HG03097 (cell line): ENCODE results near the gene SPINT2.
"Not testable (repeated sequence)": the region's sequence is repeated elsewhere in the genome, so short reads cannot be mapped to it uniquely, and the experiment has no call there.

ENCODE experiments used
- ATAC-seq: cut with Tn5 transposase; IDR thresholded peaks from one replicate; pipeline ENCODE4 v1.9.1; 2021; ENCODE audit not compliant: unreplicated experiment, low FRiP score

SPINT2 gene, protein sequence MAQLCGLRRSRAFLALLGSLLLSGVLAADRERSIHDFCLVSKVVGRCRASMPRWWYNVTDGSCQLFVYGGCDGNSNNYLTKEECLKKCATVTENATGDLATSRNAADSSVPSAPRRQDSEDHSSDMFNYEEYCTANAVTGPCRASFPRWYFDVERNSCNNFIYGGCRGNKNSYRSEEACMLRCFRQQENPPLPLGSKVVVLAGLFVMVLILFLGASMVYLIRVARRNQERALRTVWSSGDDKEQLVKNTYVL

DNA sequence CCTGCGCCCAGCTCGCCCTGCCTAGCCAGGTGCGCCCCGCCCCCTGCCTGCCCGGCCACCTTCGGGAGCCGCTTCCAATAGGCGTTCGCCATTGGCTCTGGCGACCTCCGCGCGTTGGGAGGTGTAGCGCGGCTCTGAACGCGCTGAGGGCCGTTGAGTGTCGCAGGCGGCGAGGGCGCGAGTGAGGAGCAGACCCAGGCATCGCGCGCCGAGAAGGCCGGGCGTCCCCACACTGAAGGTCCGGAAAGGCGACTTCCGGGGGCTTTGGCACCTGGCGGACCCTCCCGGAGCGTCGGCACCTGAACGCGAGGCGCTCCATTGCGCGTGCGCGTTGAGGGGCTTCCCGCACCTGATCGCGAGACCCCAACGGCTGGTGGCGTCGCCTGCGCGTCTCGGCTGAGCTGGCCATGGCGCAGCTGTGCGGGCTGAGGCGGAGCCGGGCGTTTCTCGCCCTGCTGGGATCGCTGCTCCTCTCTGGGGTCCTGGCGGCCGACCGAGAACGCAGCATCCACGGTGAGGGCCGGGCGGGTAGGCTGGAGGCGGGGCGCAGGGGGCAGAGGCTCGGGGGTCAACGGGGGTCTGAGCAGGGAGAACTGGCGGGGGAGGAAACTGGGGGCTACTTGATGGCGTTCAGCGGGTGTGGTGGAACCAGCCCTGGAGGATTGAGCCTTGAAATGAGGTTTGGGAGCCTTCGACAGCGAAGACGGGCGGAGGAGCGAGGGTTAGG is at the start of gene SPINT2:
TSS of gene SPINT2 (plus strand) at position 88 of the 727 bp plus-strand sequence. CDS start at position 408, 320 bp downstream.
- no peak for ATAC-seq

DNA sequence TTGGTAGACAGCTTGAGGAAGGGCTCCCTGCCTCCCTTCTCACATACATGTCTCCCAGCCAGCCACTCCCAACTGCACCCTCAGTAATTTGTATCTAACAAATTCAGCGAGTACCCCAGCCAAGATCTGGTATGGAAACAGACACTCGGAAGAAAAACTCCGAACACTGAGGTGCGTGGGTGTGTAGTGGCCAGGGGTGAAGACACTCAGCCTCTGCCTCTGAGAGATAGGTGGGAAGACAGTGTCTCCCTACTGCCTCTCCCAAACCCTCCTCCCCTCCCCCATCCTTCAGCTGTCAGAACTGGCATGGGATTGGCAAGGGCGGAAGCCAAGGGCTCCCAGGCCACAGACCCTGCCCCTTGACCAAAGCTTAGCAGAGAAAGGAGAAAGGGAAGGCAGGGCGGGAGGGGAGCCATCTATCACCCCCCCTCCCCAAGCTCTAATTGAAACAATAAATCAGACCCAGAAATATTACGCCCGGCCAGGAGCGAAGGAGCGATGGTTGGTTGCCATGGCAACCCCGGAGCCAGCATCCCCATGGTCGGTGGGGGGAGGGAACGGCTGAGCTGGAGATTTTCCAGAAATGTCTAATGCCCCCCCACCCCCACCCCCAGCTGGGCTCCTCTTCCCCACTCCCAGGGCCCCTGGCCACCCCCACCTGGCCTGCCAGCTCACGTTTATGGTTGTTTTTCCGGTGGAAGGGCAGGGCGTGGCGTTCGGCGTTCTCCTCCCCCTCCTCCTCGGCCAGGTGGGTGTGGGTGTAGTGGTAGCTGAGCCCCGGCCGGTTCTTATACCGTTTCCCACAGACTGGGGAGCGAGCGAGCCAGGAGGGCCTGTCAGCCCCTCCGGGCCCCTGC is 47.4 kb upstream of the SPINT2 start:
- no peak for ATAC-seq

- ATAC-seq, result no peak
Measured at GRCh38 chr19:38218204-38218603, 46.2 kb upstream of the SPINT2 start.

GRCh38 chr19:38219221-38219620 is 45.2 kb upstream of the SPINT2 start:
- no peak for ATAC-seq

DNA sequence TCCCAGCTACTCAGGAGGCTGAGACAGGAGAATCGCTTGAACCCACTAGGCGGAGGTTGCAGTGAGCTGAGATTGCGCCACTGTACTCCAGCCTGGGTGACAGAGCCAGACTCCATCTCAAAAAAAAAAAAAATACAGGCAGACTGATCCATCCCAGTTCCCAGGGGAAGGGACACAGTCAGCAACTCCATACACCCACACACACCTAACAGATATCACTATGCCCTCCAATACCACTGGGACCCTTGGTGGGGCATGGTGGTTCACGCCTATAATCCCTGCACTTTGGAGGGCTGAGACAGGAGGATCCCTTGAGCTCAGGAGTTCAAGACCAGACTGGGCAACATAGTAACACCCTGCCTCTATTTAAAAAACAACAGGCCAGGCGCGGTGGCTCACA is 43.0 kb upstream of the SPINT2 start:
- ATAC-seq, result no peak

DNA sequence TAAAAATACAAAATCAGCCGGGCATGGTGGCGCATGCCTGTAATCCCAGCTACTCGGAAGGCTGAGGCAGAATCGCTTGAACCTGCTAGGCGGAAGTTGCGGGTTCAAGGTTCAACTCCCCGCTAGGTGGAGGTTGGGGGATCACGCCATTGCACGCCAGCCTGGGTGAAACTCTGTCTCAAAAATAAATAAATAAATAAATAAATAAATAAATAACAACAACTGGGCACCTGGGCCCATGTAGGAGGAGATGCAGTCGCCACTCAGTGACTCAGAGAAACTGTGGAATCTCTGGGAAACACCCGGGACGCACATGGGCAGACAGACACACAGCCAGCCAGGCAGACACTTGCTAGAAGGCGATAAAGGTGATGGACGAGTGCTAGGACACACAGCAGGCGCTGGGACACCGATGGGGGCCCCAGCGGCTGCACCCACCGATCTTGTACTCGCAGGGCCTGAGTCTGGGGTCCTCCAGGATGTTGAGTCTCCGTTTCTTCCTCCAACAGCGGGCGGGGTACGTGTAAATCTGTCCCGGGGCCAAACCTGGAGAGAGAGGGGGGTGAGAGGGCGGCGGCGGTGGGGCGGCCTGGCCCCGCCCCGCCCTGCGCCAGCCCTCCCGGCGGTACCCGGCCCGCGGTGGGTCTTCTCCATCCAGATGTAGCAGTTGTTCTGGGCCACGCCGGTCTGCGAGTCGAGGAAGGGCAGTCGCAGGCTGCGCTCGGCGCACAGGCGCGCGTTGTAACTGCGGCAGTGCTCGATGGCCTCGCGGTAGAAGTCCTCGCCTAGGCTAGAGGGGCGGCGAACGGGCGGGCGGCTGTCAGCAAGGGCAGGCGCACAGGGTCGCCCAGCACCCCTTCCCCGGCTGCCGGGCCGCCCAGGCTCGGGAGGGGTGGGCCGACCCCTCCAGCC is 42.2 kb upstream of the SPINT2 start:
- no peak for ATAC-seq

GRCh38 chr19:38223119-38223523 is 41.3 kb upstream of the SPINT2 start:
- ATAC-seq, result no peak

DNA sequence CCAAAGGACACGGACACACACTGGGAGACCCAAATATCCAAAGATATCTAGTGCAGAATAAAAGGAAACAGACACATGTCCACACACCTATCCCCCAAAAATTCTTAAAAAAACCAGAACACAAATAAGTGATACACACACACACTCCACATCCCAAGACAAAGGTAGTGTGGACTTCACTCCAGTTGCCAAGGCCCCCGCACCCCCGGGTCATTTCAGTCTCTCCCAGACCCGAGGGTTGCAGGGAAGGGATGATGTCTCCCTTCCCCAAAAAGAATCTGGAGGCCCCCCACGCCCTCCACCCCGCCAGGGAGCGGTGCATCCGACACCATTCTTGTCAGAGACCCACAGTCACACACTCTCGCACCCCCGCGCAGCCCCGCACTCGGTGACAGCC is 40.8 kb upstream of the SPINT2 start:
- no peak for ATAC-seq

DNA sequence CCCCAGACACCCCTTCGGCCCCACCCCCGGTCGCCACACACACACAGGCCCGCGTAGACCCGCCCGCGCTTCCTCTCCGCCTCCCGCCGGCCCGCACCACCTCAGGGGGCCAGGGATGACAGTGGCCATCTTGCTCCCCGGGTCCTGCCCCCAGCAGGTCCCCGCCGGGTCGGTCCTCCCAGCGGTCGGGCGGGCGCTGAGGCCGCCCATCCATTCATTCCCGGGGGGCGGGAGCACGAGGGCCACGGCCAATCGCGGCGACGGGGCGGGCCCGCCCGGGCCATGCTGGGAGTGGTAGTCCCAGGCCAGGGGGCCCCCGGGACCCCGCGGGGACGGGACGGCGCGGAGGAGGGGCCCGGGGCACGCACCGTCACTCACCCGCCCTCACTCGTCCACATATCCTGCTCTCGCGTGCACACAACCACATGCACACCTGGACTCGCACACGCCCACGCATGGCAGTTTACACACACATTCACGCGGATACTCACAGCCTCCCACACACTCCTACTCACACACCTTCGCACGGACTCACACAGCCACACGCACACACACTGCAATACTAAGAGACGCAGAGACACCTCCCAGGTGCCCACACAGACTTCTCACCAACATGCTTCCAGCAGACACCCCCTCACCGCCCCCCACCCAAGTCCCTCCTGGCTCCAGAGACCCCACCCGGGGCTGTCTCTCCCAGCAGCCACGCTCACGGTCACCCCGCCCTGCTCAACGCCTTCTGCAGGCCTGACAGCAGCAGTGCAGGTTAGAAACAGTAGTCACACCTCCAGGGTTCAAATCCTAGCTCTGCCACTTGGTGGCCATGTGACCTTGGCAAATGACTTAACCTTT is 40.1 kb upstream of the SPINT2 start, which contains the start of gene DPF1:
TSS of gene DPF1 (minus strand) at position 209 of the 849 bp plus-strand sequence. CDS start at position 129, 80 bp downstream.
- ATAC-seq, result peak; percentile 50

GRCh38 chr19:38224863-38225218 is 39.5 kb upstream of the SPINT2 start:
- not testable (repeated sequence) for ATAC-seq

GRCh38 chr19:38227287-38228004 is 36.9 kb upstream of the SPINT2 start:
- ATAC-seq, result no peak

DNA sequence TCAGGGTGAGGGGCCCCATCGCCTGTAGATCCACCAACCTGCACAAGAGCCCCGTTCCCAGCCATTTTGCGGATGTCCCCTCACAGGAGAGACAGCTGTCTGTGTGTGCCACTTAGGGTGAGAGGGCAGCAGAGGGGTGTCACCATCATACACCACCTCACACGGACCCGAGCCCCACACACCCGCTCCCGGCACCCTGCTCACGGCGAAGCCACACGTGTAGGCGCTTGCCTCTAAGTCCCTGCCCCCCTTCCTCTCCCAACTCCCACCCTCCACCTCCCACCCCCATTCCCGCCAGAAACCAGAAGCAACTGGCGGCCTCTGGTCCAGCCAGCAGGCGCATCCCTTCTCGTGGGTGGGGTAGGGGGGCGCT is 36.4 kb upstream of the SPINT2 start:
- no peak for ATAC-seq

- no peak for ATAC-seq
Measured at GRCh38 chr19:38228491-38229439, 35.6 kb upstream of the SPINT2 start.

DNA sequence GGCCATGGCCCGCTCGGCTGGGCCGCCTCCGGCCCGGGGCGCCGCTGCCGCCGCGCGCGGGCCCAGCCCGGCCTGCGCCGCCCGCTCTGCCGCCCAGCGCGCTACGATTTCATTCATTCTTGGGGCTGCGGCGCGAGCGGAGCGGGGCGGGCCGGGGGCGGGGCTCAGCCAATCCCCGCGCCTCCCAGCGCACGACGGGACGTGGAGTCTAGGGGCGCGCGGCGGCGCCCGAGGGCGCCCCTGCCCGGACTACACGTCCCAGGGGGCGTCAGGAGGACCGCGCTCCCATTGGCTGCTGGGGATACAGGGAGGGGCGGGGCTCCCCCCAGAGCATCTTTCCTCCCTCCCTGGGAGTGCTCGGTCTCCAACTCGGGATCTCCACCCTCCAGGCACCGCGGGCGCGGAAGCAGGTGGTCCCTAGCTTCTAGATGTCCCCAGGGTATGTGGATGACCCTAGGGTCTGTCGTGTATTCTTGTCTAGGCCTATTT is 34.7 kb upstream of the SPINT2 start:
- peak; percentile 59 for ATAC-seq

DNA sequence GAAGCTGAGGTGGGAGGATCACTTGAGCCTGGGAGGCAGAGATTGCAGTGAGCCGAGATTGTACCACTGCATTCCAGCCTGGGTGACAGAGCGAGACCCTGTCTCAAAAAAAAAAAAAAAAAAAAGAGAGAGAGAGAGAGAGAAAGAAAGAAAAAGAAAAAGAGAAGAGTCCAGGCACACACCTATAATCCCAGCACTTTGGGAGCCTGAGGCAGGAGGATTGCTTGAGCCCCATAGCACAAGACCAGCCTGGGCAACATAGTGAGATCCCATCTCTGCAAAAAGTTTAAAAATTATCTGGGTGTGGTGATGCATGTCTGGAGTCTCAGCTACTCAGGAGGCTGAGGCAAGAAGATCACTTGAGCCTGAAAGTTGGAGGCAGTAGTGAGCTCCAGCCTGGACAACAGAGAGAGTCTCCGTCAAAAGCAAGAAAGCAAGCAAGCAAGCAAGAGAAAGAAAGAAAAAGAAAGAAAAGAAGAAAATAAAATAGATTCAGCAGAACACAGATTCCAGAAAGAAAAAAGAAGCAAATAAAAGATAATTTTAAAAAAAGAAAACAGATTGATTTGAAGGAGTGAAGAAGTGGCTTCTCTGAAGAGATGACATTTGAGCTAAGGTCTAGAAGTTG is 33.8 kb upstream of the SPINT2 start:
- ATAC-seq, result not testable (repeated sequence)

DNA sequence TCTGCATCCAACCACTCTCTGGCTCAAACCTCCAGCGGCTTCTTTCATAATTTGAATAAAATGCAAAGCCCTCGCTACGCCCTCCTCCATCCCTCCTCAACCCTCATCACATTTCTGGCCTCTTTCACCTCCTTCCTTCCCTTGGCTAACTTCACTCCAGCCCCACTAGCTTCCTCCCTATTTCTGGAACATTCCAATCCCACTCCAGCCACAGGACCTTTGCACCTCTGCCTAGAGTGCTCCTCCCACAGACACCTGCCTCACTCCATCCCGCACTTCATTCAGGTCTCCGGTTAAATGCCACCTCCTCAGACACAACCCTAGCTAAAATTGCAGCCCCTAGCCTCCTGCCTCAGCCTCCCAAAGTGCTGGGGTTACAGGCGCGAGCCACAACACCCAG is 32.5 kb upstream of the SPINT2 start:
- no peak for ATAC-seq

DNA sequence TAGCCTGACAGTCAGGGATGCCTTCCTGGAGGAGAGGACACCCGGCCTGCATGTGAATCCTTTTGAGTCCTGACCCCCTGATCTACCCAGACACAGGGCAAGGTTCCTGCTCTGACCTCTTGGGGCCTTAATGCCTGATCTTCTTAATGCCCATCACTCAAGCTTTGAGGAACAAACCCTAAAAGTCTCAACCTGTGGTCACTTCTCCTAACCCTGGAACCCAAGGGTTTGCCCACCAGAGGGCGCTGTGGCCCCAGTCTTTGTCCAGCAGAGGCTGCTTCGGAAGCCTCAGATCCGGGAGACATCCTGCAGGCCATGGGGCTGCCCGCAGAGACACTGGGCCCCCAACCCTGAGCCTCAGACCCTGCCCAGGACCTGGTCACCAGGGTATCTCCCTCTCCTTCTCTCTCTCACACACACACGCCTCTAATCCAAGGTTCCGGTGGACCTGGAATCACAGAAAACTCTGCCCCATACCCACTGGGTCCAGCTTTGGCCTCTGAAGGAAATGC is 30.6 kb upstream of the SPINT2 start:
- no peak for ATAC-seq
